Measurements from ENCODE around the gene ANTXR2. TPM values are rescaled to one million over a fixed set of nuclear protein-coding genes. Genes with fewer than 3 reads are reported as not detected.

ANTXR2 gene
- polyA plus RNA-seq, 1 of the 3 experiments (the other 2 are of a cell fraction): 48.8 TPM

GRCh38 chr4:79862821-79863220, 210.2 kb downstream of the ANTXR2 start:
- Histone ChIP-seq H3K36me3 (replicated peaks in 1 of 2; ENCODE audit: control insufficient read depth in 1 of 2, insufficient read depth in 2 of 2, low read length in 1 of 2) (no peaks in the 10 kb centered on the region), H4K20me1 (ENCODE audit: insufficient read depth) (no peaks in the 10 kb centered on the region), H3K27me3 (ENCODE audit: insufficient read depth) (no peaks in the 10 kb centered on the region), H3K27ac (ENCODE audit: low read depth in 2 of 2, low read length in 1 of 2) (no peak overlapping the region), H3K4me1 (ENCODE audit: control insufficient read depth in 1 of 2, insufficient read depth in 2 of 2, low read depth in 1 of 2, low read length in 1 of 2) (peaks cover 4 to 10% of the 10 kb centered on the region in 2 experiments; a peak in 3 of 4 replicates), H2AFZ (ENCODE audit: low read depth) (no peak overlapping the region), H3K4me3 (ENCODE audit: low read depth in 2 of 2, low read length in 1 of 2) (no peak overlapping the region), H3K9me2 (no peaks in the 10 kb centered on the region), H3K9me3 (no peaks in the 10 kb centered on the region), H3F3A (replicated peaks; ENCODE audit: insufficient read depth) (peaks cover 6% of the 10 kb centered on the region), H3K9ac (no peak overlapping the region), H3K4me2 (no peak overlapping the region), H3K79me2 (ENCODE audit: insufficient read depth) (no peaks in the 10 kb centered on the region)
- no peak for DNase-seq
- CTCF ChIA-PET: no interaction called here
- 76% methylated on average over 3 of the region's 3 CpGs for WGBS (ENCODE audit: low lambda C conversion rate)
- POLR2A ChIA-PET: no interaction called here
- TF ChIP-seq, protein P1, sequence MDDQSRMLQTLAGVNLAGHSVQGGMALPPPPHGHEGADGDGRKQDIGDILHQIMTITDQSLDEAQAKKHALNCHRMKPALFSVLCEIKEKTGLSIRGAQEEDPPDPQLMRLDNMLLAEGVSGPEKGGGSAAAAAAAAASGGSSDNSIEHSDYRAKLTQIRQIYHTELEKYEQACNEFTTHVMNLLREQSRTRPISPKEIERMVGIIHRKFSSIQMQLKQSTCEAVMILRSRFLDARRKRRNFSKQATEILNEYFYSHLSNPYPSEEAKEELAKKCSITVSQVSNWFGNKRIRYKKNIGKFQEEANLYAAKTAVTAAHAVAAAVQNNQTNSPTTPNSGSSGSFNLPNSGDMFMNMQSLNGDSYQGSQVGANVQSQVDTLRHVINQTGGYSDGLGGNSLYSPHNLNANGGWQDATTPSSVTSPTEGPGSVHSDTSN (IDR thresholded peaks at IDR 0.05): no peak
- TF ChIP-seq MEF2A (IDR thresholded peaks at IDR 0.05; ENCODE audit: borderline replicate concordance, low read depth) (no peak), EP300 (IDR thresholded peaks at IDR 0.05; ENCODE audit: borderline replicate concordance in 1 of 2, low read depth in 1 of 2, low read length in 1 of 2) (no peak), ELF1 (IDR thresholded peaks at IDR 0.05) (no peak), FOXJ3 (CRISPR knock-in tag; IDR thresholded peaks at IDR 0.05) (no peak), USF1 (IDR thresholded peaks at IDR 0.05; ENCODE audit: borderline replicate concordance, low read depth) (no peak), RFX5 (IDR thresholded peaks at IDR 0.05; ENCODE audit: low read length) (no peak), MXI1 (IDR thresholded peaks at IDR 0.05; ENCODE audit: low read depth, low read length) (no peak), FOXM1 (IDR thresholded peaks at IDR 0.05; ENCODE audit: low read depth) (no peak), SMC3 (IDR thresholded peaks at IDR 0.05; ENCODE audit: low read depth, low read length) (no peak), GABPA (IDR thresholded peaks at IDR 0.05; ENCODE audit: low read depth) (no peak), TAF1 (IDR thresholded peaks at IDR 0.05; ENCODE audit: borderline replicate concordance, low read depth, low read length) (no peak), EZH2phosphoT487 (IDR thresholded peaks at IDR 0.05; ENCODE audit: borderline replicate concordance, low read depth) (no peak), TEAD4 (IDR thresholded peaks at IDR 0.05; ENCODE audit: borderline replicate concordance, insufficient read depth) (no peak), POLR2AphosphoS5 (IDR thresholded peaks at IDR 0.05; ENCODE audit: low read depth, low read length) (no peak), NRF1 (IDR thresholded peaks at IDR 0.05; ENCODE audit: low read depth, low read length) (no peak), RAD21 (IDR thresholded peaks at IDR 0.05; ENCODE audit: low read length) (no peak), YY1 (IDR thresholded peaks at IDR 0.05; ENCODE audit: low read depth) (no peak), TCF12 (IDR thresholded peaks at IDR 0.05) (no peak)
- TF ChIP-seq, protein P2, sequence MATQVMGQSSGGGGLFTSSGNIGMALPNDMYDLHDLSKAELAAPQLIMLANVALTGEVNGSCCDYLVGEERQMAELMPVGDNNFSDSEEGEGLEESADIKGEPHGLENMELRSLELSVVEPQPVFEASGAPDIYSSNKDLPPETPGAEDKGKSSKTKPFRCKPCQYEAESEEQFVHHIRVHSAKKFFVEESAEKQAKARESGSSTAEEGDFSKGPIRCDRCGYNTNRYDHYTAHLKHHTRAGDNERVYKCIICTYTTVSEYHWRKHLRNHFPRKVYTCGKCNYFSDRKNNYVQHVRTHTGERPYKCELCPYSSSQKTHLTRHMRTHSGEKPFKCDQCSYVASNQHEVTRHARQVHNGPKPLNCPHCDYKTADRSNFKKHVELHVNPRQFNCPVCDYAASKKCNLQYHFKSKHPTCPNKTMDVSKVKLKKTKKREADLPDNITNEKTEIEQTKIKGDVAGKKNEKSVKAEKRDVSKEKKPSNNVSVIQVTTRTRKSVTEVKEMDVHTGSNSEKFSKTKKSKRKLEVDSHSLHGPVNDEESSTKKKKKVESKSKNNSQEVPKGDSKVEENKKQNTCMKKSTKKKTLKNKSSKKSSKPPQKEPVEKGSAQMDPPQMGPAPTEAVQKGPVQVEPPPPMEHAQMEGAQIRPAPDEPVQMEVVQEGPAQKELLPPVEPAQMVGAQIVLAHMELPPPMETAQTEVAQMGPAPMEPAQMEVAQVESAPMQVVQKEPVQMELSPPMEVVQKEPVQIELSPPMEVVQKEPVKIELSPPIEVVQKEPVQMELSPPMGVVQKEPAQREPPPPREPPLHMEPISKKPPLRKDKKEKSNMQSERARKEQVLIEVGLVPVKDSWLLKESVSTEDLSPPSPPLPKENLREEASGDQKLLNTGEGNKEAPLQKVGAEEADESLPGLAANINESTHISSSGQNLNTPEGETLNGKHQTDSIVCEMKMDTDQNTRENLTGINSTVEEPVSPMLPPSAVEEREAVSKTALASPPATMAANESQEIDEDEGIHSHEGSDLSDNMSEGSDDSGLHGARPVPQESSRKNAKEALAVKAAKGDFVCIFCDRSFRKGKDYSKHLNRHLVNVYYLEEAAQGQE (IDR thresholded peaks at IDR 0.05; ENCODE audit: low read depth, low read length): no peak
